Activated CD4-positive, alpha-beta T cell treated with anti-CD3 and anti-CD28 coated beads, Interleukin-2, amount 50 U/mL, for 48 hours (primary cell): ENCODE results near the gene PEX10.
"Not testable (repeated sequence)": the region's sequence is repeated elsewhere in the genome, so short reads cannot be mapped to it uniquely, and the experiment has no call there.

ENCODE experiments used
- DNase-seq, 2 experiments: peaks; one replicate each; pipeline ENCODE4 v3.0.0-alpha.2; 2020

PEX10 gene

GRCh38 chr1:2442661-2443060 lies 30.3 kb upstream of the PEX10 start:
- no peak for DNase-seq

DNA sequence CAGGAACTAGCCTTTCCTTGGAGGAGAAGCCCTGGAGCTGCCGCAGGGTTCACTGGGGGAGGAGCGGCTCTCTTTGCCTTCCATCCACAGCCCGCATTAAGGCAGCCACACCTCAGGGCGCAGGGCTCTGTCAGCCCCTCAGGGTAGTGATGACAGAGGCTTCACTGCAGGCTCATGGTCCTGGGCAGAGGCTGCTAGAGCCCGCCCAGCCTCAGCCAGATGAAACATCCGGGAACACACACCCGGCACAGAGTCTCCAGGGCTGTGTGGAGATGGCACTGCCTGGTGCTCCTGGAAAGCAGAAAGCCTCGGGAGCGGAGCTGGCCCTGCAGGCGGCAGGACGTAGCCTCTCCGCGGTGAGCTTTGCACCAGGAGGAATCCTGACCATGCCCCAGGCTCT lies 29.4 kb upstream of the PEX10 start:
- no peak for DNase-seq

DNA sequence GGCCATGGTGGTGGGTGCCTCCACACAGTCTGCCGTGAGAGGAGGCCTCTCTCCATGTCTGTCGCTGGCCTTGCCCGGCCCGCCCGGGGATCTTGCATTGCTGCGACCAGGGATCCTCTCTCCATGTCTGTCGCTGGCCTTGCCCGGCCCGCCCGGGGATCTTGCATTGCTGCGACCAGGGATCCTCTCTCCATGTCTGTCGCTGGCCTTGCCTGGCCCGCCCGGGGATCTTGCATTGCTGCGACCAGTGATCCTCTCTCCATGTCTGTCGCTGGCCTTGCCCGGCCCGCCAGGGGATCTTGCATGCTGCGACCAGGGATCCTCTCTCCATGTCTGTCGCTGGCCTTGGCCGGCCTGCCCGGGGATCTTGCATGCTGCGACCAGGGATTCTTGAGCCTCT lies 28.0 kb upstream of the PEX10 start:
- DNase-seq: not testable (repeated sequence)

DNA sequence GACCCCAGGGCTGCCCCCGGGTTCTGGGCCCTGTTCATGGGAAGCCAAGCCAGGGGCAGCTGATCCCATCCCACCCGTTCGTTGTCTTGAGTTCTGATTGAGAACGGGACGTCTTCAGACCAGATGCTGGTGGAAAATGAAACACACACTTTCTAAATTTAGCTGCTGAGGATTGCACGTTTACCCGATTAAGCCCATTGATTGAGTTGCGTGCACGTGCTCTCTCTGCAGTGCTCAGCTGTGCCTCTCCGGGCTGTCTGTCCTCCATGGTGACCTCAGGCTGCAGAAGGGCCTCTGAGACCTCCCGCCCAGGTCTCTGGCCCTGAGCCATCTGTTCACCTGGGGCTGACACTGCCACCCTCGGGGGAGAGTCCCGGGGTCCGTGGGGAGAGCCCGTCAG lies 27.0 kb upstream of the PEX10 start:
- DNase-seq: no peak

- no peak for DNase-seq
Observed at GRCh38 chr1:2438641-2439040, 26.3 kb upstream of the PEX10 start.

GRCh38 chr1:2438038-2438437 lies 25.7 kb upstream of the PEX10 start:
- no peak for DNase-seq

DNA sequence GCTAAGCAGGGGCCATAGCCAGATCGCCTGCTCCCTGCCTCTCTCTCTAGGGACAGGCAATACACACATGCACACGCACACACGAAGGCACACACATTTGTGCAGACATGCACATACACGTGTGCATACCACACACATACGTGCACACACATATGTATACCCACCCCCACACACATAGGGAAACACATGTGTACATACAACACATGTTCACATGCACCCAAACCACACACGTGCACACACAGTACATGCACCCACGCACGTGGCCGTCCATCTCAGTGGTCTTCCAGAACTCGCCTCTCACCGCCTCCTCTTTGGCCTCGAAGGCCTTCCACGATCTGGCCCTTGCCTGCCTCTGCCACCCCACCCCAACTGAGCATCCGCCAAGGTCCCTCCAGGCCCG lies 25.3 kb upstream of the PEX10 start:
- no peak for DNase-seq

DNA sequence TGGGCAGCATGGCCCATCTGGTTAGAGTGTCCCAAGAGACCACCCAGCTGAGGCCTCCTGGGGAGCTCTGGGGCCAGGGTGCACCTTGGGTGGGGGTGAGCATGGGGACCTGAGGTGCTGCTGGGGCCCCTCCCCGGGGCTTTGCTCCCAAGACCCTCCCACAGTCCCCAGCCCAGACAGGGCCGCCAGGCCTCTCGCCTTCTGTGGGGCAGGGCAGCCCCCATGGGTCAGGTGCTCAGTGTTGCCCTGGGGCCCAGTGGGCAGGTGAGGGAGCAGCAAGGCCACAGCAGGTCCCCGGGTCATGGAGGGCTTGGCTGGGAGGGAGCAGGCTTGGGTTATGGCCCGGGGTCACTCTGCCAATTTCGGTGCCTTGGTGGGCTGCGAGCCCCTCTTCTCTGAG lies 24.5 kb upstream of the PEX10 start:
- DNase-seq: no peak

- DNase-seq: no peak
Observed at GRCh38 chr1:2435746-2436355, 23.5 kb upstream of the PEX10 start.

DNA sequence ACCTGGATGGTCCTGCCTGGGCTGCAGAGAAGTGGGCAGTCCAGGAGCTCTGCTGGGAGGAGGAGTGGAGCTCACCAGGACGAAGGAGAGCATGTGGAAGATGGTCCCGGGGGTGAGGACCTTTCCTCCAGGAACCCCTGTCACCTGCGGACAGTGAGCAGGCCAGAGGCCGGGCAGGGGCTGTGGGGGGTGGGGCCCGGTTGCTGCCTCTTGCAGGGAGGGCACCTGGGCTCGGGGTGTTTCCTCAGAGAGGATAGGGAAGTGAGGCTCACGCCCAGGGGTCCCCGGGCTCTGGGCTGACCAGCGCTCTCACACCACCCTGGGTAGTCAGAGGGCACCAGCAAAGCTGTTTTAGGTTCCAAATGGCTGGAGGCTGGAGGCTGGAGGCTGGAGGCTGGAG lies 22.7 kb upstream of the PEX10 start:
- DNase-seq: no peak

GRCh38 chr1:2433936-2434655 lies 21.7 kb upstream of the PEX10 start:
- DNase-seq: no peak

DNA sequence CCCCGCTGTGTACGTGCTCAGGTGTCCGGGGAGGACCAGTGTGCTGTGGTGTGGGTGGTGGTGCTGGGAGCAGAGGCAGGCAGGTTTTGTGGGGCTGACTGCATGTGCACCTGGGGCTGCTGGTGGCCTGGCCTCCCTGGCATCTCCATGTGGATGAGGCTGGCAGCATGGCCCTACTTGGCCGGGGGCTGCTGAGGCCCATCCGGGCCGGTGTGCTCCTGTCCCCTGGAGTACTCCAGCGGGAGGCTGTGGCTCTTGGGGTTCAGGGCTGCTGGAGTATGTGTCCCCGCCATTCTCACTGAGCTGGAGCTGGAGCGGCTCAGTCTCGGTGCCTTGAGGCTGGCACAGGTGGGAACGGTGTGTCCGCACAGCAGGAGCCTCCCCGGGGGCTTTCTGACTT lies 20.8 kb upstream of the PEX10 start:
- no peak for DNase-seq

- no peak for DNase-seq
Observed at GRCh38 chr1:2432441-2432844, 20.1 kb upstream of the PEX10 start.

- no peak for DNase-seq
Observed at GRCh38 chr1:2431518-2431917, 19.2 kb upstream of the PEX10 start.

DNA sequence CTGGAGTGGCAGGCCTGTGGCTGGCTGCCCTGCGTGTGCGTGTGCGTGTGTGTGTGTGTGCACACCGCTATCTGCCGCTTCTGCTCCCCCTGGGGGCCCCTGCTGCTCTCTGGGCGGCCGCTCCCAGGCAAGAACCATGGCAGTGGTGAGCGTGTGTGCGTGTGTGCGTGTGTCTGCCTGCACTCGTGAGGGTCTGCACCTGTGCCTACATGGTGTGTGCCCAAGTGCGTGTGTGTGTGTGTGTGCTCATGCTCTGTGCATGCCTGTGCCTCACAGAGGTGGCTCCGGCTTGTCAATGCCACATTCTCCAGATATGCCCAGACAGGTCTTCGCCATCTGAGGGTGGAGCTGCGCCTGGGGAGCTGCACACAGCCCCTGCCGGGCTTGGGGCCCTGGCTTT lies 18.7 kb upstream of the PEX10 start:
- DNase-seq: no peak

- no peak for DNase-seq
Observed at GRCh38 chr1:2430592-2430973, 18.2 kb upstream of the PEX10 start.

- DNase-seq: peak; percentile 33 to 50
Observed at GRCh38 chr1:2429780-2430591, 17.6 kb upstream of the PEX10 start.

- DNase-seq: no peak
Observed at GRCh38 chr1:2428490-2428889, 16.1 kb upstream of the PEX10 start.

DNA sequence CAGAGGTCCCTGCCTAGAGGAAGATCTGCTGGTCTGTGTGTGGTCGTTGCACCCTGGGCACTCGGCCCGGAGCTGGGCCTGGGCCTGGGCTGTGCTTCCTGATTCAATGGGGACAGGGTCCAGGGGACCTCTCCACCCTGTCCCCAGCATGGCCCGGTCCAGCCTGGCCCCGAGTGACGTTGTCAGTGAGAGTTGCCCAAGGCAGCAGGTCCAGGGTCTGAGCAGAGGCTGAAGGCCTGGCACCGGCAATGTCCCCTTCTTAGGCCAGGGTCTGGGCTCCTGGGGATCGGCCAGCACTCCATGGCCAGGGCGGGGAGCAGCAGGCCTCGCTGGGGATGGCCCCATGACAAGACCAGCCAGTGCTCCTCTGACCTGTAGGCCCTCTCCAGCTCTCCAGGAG lies 15.6 kb upstream of the PEX10 start:
- no peak for DNase-seq

DNA sequence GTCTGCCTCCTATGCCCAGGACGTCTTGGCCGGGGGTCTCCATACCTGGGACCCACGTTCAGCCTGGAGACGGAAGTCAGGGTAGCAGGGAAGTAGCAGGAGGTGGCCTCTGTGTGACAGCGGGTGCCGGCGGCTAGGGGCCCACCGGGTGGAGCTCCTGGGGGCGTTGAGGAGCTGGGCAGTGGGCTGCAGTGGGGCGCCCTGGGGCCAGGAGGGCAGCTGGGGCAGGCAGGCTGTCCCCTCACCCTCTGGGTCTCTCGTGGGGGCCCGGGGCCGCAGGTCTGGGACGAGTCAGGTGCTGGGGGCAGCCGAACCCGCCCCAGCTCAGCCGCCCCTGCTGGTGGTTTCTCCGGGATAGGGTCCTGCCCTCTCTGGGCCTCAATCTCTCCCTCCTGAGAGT lies 14.7 kb upstream of the PEX10 start:
- no peak for DNase-seq

- DNase-seq: no peak
Observed at GRCh38 chr1:2426540-2426939, 14.2 kb upstream of the PEX10 start.

DNA sequence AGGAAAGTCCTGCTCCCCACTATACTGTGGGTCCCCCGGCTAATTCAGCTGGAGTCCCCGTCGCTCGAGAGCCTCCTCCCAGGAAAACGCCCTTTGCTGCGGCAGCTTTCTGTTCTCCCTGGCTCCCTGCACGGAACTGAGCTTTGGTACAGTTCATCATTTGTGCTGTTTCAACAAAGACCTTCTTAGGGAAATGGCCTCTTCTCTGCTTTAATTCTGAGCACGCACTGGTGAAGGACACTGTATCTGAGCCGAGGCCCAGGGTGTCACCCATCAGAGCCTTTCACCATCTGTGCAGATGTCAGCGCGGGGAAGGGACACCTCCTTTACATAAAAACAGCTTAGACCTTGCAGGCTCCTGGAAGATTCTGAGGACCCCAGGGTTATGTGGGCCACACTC lies 13.5 kb upstream of the PEX10 start:
- DNase-seq: no peak

DNA sequence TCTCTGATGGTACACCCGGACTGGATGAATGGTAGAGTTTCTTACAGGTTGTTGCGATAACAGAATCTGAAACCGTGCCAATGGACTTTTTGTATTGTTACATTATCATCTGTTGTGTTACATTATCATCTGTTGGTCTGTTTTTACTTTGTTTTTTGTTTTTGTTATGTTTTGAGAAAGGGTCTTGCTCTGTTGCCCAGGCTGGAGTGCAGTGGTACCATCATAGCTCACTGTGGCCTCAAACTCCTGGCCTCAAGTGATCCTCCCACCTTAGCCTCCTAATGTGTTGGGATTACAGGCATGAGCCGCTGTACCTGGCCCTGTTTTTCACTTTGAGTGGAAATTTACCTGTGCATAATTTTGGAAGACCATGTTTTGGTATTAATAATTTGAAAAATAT lies 10.2 kb upstream of the PEX10 start:
- no peak for DNase-seq

DNA sequence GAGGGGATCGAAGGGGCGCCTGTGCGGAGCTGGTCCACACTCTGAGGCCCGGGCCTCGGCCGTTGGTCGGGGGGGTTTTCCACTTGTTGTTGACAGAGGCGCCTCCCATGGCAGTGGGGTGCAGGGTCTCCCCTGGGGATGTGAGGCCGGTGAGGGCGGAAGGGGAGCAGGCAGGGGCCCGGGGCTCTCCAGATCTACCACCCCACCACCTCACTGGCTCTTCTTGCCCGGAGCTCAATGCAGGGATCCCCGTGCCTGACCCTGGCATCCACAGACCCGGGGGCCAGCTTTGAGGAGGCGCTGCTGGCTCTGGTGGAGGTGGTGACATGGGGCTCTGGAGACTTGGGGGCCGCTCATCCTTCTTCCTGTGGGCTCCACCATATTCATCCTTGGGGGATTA lies 7.1 kb upstream of the PEX10 start:
- no peak for DNase-seq
